GM12875 (cell line): ENCODE data around the gene DUXA.
A peak's percentile ranks its signal among the peaks of the same experiment; 100 is the strongest.

Experiments used
- H3K4me3 ChIP-seq: one replicate; pipeline ENCODE4 v1.5.1; 2011; ENCODE audit warnings: low read depth, low read length, control low read depth
- TF ChIP-seq, protein P1 (sequence below): IDR thresholded peaks from 2 replicates; pipeline ENCODE4 v1.5.1; 2011; ENCODE audit warnings: low read depth, mild to moderate bottlenecking, control low read depth, inconsistent platforms, low read length, moderate library complexity, borderline replicate concordance; ENCODE audit not compliant: insufficient read depth

Gene DUXA

DNA sequence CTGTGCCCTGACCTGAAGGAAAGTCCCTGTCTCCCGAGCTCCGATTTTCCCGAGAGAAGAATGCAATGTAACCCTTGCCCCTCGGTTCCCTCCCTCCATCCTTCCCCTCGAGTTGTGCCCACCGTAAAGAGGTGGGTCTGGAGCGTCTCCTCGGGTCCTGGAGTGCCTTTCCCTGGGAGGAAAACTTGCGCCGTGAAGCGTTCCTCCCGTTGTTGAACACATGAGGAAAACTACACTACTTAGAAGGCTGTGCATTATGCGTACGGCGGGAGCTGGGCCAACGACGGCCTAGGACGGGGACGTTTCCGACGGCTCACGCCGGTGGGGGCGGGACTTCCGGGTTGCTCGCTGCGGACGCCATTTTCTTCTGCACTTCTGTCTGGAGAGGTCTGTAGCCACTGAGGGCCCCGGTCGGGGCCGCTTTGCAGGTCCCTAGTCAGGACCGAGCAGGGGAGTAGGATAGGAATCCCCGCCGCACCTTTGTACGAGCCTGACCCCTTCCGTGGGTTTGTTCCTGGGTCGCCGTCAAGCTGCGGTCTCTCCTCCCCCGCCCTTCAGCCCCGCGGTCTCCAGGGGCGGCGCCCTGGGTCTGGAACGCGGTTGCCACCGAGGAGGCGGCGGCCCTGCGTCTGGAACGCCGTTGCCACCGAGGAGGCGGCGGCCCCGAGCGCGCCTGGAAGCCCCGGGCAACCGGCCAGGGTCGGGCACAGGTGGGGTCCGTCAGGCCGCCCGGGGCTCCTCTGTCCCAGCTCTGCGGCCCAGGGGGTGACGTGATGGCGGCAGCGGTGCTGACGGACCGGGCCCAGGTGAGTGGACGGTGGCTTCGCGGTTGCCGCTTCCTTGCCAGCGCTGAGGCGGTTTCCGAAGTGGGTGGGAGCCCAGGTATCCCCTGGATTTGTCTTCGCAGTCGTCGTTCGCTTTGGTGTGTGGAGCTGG lies 24.1 kb upstream of the DUXA start, which contains the start of gene ZNF264:
Gene ZNF264 (plus strand): TSS at position 360 of the 936 bp plus-strand sequence. CDS start 414 bp downstream, at position 774.
- H3K4me3 ChIP-seq, result peak within 1 kb of the TSS; percentile 84
- TF ChIP-seq, protein P1, sequence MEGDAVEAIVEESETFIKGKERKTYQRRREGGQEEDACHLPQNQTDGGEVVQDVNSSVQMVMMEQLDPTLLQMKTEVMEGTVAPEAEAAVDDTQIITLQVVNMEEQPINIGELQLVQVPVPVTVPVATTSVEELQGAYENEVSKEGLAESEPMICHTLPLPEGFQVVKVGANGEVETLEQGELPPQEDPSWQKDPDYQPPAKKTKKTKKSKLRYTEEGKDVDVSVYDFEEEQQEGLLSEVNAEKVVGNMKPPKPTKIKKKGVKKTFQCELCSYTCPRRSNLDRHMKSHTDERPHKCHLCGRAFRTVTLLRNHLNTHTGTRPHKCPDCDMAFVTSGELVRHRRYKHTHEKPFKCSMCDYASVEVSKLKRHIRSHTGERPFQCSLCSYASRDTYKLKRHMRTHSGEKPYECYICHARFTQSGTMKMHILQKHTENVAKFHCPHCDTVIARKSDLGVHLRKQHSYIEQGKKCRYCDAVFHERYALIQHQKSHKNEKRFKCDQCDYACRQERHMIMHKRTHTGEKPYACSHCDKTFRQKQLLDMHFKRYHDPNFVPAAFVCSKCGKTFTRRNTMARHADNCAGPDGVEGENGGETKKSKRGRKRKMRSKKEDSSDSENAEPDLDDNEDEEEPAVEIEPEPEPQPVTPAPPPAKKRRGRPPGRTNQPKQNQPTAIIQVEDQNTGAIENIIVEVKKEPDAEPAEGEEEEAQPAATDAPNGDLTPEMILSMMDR, result no peak

DNA sequence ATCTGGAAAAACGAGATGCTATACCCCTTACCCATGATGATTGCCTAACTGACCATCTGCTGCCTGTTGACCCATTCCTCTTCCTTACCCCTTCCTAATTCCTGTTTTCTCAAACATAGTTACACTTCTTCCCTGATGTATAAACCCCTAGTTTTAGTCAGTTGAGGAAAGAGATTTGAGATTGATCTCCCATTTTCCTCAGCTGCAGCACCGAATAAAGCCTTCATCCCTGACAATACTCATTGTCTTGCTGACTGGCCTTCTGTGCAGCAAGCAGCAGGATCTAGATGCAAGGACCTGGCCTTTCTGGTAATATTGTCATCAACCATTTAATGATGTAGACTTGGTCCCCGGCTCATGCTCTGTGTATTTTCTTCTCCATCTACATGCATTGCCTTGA lies 23.0 kb upstream of the DUXA start:
- TF ChIP-seq, protein P1, result no peak
- no peak overlapping the region for H3K4me3 ChIP-seq

DNA sequence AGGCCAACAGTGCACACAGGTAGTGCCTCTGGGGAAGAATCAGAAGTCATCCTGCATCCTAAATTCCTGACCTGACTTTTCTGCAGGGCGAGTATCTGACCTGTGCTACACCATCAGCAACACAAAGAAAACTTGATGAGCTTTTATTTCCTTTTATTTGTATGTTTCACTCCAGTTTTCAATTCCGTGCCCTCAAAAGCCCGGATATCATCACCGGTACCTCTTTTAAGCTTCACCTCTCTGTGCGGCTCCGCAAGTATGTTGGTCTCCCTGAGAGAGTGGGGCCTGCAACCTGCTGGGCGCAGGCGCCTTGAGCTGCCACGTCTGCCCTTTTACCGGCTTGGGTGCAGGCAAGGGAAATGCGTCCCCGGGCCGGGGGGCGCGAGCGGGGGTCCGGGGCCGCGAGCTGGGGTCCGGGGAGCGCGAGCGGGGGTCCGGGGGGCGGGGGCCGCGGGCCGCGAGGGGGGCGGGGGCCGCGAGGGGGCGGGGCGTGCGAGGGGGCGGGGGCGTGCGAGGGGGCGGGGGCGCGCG lies 4.3 kb upstream of the DUXA start:
- TF ChIP-seq, protein P1, result no peak
- no peak overlapping the region for H3K4me3 ChIP-seq

DNA sequence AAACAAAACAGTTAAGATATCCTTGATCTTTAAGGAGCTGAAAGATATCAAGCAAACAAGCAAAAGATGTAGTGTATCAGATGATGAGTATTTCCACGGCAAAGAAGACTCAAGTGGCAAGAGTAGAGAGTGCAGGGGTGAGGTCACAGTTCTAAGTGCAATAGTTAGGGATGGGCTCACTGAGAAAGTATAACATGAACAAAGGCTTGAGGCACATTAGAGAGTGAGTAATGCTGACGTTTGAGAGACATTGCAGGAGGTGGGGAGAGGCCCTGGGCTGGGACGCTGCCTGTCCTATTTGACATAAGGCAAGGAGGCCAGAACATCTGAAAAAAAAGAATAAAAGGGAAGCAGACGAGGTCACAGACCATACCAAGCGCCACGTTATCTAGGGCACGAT lies 1.4 kb downstream of the DUXA start:
- TF ChIP-seq, protein P1, result no peak
- H3K4me3 ChIP-seq, result no peak overlapping the region

DNA sequence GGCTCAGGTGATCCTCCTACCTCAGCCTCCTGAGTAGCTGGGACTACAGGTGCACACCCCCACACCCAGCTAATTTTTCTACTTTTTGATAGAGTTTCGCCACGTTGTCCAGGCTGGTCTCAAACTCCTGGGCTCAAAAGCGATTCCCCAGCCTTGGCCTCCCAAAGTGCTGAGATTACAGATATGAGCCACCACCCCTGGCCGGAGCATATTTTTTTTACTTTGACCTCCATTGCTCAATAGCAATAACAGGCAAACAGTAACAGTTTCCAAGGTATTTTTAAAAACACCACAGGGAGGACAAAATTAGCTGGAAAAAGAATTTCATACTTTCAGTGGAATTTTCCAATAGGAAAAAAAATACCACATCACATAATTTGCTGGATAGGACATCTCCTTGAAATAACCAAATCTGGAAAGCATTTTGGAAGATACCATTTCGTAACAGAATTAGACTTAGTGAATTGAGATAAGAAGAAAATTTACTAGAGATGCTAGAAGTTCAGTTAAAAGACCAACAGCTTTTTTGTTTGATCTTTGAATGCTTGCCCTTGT lies 5.2 kb downstream of the DUXA start:
- TF ChIP-seq, protein P1, result no peak
- no peak overlapping the region for H3K4me3 ChIP-seq

DNA sequence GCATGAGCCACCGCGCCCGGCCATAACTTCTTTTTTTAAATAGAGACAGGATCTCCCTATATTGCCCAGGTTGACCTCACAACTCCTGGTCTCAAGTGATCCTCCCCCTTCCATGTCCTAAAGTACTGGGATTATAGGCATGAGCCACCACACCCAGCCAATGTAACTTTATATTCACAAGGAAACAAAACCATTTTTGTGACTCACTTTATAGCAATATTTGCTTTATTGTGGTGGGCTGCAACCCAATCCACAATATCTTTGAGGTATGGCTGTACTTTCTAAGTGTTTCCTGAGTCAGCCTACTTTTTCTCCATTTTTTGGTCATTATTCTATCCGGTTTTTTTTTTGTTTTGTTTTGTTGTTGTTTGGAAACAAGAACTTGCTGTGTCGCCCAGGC lies 14.4 kb downstream of the DUXA start:
- H3K4me3 ChIP-seq, result no peak overlapping the region
- TF ChIP-seq, protein P1, result no peak

DNA sequence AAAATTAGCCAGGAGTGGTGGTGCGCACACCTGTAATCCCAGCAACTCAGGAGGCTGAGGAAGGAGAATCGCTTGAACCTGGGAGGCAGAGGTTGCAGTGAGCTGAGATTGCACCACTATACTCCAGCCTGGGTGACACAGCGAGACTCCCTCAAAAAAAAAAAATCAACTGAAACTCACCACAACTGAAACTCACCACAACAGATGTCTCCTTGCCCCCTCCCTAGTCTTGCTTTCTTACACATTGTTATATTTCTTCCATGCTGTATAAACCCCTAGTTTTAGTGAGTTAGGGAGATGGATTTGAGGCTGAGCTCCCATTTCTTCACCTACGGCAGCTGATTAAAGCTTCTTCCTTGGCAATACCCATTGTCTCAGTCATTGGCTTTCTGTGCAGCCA lies 25.6 kb downstream of the DUXA start:
- TF ChIP-seq, protein P1, result no peak
- H3K4me3 ChIP-seq, result no peak overlapping the region
